DLD1 (cell line): ENCODE results near the gene SSBP3.
"Not testable (repeated sequence)": the region's sequence is repeated elsewhere in the genome, so short reads cannot be mapped to it uniquely, and the experiment has no call there.

Source experiments
- in situ Hi-C: cut with HindIII; loops from 2 replicates; pipeline ENCODE4 v1.10.0; 2017; ENCODE audit warnings: low sequenced_read_pairs

Gene SSBP3

DNA sequence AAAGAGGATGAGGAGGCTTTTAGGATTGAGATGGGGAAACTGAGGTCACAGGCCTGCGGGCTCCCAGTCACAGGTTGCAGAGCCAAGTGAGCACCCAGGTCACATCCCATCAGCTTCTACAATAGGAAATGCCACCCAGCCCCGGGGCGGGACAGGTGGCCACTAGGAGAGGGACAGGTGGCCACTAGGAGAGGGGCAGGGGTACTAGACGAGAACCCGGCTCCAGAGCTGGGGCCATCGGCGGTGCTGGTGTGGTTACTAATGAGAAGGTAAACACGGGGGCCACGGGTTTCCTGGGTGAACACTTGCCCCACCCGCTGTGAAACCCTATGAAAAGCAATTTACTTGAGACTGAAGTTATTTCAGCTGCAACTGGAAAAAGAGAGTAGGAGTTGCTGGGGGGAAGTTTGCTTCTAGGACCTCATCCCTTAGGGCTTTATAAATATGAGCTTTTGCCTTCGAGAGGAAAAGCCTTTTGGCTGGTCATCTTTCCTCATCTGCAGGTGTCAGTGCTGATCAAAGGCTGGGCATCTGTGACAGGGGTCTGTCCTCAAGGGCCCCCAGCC, 153.7 kb downstream of the SSBP3 start:
- in situ Hi-C loops = no loop called here

DNA sequence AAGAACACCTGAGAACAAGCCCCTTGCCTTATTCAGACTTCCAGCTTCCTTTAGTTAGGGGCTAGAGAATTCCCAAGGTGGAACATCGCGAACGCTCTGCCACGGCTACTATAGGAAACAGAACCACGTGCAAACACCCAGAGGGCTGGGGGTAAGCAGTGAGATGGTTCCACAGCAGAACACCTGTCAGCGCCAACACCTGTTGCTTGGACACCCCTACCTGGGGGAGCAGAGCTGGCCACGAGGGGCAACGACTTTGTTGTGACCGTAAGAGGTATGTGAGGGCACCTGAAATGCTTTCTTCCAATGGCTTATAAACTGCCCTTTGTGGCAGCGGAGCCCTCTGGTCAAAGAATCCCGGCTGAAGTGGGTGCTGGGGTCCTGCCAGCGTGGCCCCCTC, 155.5 kb downstream of the SSBP3 start:
- in situ Hi-C loops = no loop called here

DNA sequence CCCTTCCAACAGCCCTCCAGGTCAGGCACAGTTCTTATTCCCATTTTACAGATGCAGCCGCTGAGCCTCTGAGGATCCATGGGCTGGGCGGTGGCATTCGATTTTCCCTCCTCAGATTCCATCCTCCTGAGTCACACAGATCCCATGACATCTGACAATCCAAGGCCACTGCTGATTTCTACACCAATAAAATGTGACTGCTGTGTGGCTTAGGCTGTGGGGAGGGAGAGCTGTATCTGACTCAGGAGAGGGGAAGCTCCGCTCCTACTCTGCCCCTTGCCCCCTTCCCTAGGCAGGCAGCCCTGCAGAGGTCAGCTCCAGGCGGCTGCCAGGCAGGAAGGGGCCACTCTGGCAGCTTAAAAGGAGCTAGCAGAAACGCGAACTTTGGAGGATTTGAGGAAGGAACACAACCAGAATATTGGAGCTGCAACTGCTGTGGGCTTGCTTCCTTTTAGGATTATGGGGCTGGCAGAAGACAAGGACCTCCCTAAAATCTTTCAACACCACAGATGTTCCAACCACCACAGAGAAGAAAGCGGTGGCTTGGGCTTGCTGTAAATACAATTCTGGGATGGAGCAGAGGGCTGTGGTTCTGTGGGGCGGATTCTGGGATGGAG, 156.3 kb downstream of the SSBP3 start:
- in situ Hi-C loops = no loop called here

DNA sequence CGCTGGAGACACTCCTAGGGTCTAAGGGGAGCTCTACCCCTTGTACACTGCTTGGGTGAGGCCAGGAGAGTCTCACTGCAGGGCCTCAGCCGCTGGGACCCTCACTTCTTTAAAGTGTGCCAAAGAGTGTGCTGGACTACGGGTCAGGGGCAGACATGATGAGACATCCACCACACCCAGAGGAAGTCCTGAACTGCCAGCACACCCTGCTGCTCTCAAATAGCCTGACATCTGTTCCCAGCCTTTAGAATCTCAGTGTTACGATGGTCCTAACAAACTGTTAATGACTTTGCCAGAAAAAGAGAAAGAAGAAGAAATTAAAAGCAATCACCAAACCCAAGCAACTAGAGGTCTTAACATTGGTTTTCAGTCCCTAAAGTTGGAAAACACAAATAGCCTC, 157.2 kb downstream of the SSBP3 start:
- in situ Hi-C loops = no loop called here

DNA sequence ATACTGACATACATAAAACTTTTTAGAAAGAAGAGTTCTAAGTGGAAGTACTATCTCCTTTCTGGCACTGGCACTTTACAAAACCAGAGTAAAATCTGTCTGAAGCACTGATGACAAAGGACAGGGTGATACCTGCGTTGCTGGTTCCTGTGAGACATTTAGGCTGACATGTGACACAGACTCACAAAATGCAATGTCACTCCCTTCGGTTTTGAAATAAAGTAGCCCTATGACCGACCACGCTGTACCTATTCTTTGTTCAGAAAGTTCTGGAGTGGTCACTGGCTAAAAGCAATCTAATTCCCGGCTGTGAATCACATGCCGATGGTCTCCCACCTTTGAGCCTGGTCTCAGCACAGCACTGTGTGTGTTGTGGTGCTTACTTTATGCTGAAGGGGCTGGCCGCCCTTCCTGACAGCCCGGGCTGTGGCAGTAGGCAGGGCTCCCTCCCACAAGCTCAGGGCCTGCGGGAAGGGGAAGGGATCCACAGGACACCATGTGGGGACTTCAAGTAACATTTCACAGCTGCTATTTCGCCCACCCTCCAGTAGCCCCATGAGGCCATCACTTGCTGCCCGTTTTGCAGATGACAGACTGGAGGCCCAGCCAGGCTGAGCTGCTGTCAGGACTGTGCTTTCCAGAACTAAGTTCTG, 158.2 kb downstream of the SSBP3 start:
- in situ Hi-C loops = no loop called here

DNA sequence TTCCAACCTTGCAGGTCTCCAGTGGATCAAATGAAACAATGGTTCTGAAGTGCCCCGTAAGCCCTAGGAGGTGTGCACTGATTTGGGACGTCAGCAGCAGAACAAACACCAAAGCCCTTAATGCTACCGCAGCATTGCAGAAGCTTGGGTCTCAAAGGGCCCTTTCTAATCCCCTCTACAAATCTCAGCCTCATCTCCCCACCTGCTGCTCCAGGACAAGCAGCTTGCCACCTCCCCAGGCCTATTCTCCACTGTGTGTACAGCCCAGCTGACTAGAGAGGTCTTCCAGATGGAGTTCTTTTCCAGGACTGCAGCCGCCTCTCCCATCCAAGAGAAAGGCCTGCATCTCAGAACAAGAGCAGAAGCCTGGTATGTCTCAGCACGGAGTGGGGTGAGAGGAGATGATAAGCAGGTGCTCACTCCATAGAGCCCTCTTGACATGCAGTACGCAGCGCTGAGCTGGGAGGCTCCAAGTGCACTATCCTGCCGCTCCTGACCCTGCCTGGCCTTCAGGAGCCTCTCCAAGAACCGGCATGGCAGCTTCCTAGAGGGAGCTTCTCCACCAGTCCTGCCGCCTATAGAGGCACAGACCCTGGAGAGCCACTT, 160.0 kb downstream of the SSBP3 start:
- in situ Hi-C loops = no loop called here

DNA sequence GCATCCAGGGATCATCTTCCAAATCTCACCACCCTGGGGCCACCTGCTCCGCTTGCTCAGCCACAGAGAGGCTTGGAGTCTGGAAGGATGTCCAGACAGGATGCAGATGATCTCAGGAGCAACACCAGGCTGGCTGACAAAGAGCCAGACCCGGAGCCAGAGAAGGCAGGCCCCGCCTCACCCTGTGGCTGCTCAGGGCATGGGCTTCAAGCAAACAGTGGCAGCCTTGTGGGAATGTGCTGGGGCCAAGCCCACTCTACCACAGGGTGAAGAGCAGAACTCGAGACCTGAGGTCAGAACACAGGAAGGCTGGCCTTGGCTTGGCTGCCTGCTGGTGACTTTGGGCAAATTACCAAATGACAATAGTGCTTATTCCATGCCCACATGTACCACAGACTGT, 160.7 kb downstream of the SSBP3 start:
- in situ Hi-C loops = no loop called here

DNA sequence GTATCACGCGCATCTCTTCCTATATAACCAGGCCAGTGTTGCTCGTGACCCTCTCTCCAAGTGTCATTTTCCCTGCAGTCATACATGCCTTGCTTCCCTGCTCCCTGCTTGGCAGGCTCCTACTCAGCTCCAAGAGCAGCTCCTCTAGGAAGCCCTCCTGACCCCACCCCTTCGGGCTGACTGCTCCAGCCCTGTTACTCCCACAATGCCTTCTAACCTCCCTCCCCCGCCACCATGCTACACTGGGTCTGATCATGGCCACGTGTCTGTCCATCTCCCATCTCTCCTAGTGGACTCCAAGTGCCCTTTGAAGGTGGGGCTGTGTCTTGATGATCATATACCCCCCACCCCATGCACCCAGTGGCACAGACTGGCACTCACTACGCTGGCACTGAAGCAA, 161.5 kb downstream of the SSBP3 start:
- in situ Hi-C loops = no loop called here

DNA sequence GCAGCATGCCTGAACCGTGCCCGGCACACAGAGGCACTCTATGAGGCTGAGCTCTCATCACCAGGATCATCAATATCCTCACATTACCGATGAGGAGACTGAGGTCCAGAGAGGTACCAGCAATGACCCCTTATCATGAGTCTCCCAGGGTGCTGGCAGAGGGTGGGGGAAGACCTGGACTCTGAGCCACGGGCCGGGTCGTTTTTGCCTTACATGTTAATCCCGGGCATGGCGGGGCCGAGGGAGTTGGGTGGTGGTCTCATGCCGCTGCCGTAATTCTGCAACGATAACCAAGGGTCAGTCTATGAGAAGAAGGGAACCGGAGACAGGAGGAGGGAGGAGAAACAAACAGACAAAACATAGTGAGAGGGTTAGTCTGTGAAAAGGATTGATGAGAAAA, 163.2 kb downstream of the SSBP3 start:
- in situ Hi-C loops = no loop called here

DNA sequence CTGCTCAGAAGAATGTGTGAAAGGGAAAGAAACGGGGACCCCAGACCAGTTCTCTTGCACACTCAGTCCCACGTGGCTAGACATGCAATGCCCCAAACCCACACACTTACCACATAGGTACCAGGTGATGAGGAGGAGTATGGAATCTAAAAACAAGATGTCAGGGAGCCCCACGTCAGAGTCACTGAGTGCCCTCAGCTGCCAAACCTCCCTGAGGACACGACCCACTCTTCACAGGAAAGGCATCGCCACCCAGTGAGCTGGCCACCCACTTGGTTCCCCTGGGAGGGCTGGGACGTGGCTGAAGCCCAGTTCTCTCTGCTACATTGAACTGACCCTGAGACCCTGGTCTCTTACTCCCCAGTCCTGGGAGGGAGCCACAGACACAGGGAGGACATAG, 164.8 kb downstream of the SSBP3 start:
- in situ Hi-C loops = no loop called here

DNA sequence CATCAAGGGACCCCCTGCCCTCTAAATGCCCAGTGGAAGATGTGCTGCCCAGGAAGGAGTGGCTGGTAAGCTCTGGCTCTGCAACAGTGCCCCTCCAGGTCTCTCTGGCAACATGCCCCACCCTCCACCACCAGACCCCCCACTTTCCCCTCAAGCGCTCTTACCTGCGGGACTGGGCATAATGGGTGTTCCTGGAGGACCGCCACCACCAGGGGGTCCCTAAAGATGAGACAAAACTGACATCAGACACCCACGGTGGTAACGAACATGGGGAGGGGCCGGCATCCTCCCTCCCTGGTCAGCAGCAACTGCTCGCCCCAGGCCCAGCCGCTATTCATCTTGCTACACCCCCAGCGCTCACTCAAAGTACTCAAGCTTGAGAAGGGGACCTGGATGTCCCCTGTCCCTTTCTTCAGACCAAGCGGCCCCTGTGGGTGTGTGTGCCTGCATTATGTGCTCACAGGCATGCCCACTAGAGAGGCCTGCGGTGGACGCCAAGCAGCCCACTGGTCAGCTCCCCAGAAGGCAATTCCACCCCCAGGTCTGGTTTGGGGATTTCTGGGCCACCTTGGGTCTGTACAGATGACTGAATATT, 165.4 kb downstream of the SSBP3 start:
- in situ Hi-C loops = no loop called here

DNA sequence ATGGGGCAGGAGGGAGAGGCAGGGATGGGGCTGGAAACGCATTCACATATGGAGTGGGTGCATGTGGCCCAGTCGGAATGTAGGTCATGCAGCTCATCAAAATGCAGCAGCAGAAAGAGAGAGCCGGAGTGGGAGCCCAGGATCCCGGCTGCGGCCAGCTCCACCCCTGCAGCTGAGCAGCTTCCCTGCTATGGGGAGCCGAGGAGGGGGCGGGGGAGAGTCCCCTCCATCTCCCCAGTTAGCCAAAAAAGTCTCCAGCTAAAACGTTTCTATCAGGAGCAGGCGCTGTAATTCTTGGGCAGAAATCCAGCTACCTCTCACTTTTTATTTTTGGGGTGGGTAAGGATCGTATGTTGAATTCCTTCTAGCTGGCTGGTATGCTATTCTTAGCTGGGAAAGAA, 166.6 kb downstream of the SSBP3 start:
- in situ Hi-C loops = no loop called here

DNA sequence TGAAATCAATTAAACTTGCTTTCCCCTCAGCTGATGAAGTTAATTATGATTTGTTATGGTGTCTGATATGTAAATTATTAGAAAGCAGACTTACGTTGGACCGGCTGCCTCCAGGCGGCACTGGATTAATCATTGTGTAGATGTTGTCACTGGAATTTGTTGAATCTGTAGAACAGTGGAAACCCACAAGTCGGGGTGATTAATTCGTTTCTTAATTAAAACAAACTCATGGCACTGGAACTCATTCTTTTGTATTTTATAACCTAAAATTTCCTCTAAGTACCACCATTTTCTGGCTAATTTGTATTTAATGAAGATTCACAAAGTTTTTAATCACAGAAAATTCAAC, 167.2 kb downstream of the SSBP3 start:
- in situ Hi-C loops = no loop called here

DNA sequence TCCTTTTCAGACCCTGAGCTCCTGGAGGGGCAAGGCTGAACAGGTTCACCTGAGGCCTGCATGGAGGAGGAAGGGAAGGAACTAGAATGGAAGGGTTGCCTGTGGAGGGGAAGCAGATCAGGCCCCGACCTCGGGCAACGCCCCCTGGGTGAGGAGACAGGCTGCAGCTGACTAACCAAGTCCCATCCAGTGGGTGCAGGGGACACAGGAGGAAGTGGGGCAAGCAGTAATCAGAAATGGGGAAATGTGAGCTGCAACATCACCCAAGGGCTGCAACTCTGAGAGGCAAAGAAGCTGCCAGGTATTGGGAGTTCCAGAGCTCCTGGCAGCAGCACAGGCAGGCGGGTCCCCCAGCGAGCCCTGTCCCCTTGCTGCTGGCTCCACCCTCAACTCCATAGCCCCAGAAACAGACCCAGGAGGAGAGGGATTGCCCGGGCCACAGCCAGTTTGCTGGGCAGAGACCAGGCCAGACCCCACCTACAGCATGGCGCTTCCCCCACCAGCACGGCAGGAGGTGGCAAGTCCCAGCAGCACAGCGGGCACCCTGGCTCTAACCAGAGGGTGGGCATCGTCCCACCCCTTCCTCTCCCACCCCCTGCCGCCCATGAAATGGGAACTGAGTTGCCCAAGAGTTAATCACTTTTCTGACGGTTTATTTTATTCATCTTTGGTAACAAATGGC, 167.7 kb downstream of the SSBP3 start:
- in situ Hi-C loops = no loop called here

DNA sequence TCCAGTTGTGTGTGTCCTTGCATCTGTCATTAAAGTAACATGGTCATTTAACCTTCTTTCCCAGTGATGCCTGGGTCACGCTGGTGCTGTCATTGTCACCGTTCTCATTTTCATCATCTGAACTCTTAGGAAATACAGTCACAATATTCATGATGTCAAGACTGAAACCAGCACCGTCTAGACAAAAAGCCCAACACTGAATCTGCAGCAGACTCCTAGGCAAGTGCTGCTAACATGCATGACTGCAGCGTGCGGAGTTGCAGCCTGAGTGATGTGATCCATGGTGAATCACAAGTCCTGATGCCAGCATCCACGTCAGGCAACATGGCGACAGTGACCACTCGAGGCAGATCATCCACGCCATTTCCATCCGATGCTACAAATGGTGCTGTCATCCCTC, 168.6 kb downstream of the SSBP3 start:
- in situ Hi-C loops = no loop called here

DNA sequence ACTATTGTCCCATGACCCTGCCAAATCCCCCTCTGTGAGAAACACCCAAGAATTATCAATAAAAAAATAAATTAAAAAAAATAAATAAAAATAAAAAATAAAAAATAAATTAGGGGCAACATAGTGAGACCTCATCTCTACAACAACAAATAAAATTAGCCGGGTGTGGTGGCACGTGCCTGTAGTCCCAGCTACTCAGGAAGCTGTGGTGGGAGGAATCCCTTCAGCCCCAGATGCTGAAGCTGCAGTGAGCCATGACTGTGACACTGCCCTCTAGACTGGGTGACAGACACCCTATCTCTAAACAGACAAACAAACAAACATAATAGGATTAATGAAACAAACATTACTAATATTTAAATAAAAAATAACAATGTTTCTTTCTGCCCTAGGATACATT, 171.9 kb downstream of the SSBP3 start:
- in situ Hi-C loops = no loop called here

DNA sequence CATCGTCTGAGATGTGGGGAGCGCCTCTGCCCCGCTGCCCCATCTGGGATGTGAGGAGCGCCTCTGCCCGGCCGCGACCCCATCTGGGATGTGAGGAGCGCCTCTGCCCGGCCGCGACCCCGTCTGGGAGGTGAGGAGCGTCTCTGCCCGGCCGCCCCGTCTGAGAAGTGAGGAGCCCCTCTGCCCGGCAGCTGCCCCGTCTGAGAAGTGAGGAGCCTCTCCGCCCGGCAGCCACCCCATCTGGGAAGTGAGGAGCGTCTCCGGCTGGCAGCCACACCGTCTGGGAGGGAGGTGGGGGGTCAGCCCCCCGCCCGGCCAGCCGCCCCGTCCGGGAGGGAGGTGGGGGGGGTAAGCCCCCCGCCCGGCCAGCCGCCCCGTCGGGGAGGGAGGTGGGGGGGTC, 173.0 kb downstream of the SSBP3 start:
- in situ Hi-C loops = not testable (repeated sequence)

DNA sequence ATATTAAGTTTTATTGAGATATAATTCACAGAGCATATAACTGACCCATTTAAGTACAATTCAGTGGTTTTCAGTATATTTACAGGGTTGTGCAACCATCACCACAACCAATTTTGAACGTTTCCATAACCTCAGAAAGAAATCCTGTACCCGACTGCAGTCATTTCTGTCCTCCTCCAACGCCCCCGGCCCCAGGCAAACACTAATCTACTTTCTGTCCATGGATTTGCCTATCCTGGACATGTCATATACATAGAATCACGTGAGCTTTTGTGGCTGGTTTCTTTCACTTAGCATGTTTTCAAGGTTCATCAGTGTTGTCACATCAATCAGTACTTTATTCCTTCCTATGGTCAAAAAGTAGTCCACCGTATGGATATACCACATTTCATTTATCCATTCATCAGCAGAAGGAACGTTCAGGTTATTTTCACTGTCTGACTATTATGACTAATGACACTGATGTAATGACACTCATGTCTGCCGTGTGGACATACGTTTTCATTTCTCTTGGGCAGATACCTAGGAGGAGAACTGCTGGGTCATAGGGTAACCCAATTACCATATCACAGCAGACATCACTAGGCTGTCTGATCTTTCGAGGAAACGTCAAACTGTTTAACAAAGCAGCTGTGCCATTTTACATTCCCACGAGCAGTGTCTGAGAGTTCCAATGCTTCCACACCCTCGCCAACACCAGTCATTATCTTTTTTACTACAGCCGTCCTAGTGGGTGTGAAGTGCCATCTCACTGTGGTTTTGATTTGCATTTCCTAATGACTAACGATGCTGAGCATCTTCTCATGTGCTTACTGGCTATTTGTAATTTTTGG, 175.5 kb downstream of the SSBP3 start:
- in situ Hi-C loops = no loop called here

DNA sequence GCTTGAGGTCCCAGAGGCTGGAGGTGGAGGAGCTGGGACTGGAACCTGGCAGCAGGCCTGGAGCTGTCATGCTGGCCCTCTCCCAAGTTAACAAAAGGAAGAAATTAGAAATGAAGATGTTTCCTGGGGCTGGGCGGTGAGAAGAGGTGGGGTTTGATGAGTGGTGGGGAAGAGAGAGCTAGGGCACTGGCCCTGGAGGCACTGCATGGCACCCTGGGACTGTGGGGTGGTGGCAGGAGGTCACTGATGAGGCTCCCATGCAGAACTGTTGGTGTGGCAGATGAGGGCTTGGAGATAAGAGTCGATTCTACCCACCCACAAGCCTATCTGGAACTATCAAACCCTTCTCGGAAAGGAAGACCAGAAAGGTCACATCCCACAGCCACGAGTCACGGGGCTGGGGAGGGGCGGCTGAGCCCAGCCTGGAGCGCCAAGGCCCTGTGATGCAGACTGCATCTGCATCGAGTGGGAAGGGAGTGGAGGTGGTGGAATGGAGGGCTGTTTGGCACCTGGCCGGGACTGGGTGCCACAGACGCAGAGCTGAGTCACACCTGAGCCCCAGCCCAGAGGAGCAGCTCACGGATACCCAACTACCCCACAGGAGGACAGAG, 176.8 kb downstream of the SSBP3 start:
- in situ Hi-C loops = no loop called here

DNA sequence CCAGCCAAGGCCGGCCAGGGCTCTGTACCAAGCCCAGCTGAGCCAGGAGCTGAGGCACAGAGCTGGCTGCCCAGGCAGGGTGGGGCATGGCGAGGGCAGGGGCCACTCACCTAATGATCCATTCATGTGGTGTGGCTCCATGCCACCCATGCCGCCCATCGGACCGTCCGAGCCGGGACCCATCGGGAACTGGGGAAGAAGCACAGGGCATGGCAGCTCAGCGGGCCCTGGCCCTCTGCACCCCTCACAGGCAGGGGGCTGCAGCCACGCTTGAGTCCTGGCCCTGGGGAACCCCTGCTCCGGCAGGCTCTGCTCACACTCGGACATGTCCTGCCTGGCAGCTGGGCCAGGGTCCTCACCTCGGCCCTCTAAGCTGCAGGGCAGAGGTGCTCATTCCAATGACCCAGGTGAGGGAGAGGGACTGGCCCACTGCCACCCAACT, 177.5 kb downstream of the SSBP3 start:
- in situ Hi-C loops = no loop called here
